SK-N-MC (cell line): Measurements from ENCODE around the gene KCNQ1.

Experiments
- DNase-seq: peaks from one replicate; pipeline ENCODE4 v3.0.0-alpha.2; 2011; ENCODE audit warnings: low read depth, low spot score
- H3K27ac ChIP-seq: fragments of 200-600 bp; sonication (generic); 2 replicates; pipeline ENCODE4 v1.5.1; 2016; ENCODE audit warnings: mixed run types
- H3K36me3 ChIP-seq: fragments of 200-600 bp; sonication (generic); 2 replicates; pipeline ENCODE4 v1.6.1; 2017; ENCODE audit warnings: antibody characterized with exemption, low read length, mixed read lengths; ENCODE audit not compliant: insufficient read depth
- H3K4me3 ChIP-seq: fragments of 200-600 bp; sonication (generic); 2 replicates; pipeline ENCODE4 v1.5.1; 2016
- H3K9ac ChIP-seq: fragments of 200-600 bp; sonication (generic); 2 replicates; pipeline ENCODE4 v1.8.0; 2017; ENCODE audit warnings: mixed run types, mixed read lengths; ENCODE audit not compliant: insufficient read length
- H3K9me3 ChIP-seq: fragments of 200-600 bp; sonication (generic); 2 replicates; pipeline ENCODE4 v1.6.1; 2017; ENCODE audit warnings: low read depth, mild to moderate bottlenecking, antibody characterized with exemption, low read length, moderate library complexity, mixed read lengths
- EZH2 ChIP-seq: fragments of 200-600 bp; sonication (generic); IDR thresholded peaks from one replicate; pipeline ENCODE4 v1.6.1; 2017; ENCODE audit warnings: antibody characterized with exemption
- FOXP2 ChIP-seq: optimal IDR thresholded peaks from 2 replicates; pipeline ENCODE3; 2011; ENCODE audit warnings: mild to moderate bottlenecking, moderate library complexity; ENCODE audit not compliant: insufficient read depth; ENCODE audit errors: extremely low read length, control extremely low read depth
- POLR2AphosphoS5 ChIP-seq: IDR thresholded peaks from 2 replicates; pipeline ENCODE4 v1.6.1; 2012; ENCODE audit warnings: mild to moderate bottlenecking, low read depth, low read length, borderline replicate concordance

Gene KCNQ1

DNA sequence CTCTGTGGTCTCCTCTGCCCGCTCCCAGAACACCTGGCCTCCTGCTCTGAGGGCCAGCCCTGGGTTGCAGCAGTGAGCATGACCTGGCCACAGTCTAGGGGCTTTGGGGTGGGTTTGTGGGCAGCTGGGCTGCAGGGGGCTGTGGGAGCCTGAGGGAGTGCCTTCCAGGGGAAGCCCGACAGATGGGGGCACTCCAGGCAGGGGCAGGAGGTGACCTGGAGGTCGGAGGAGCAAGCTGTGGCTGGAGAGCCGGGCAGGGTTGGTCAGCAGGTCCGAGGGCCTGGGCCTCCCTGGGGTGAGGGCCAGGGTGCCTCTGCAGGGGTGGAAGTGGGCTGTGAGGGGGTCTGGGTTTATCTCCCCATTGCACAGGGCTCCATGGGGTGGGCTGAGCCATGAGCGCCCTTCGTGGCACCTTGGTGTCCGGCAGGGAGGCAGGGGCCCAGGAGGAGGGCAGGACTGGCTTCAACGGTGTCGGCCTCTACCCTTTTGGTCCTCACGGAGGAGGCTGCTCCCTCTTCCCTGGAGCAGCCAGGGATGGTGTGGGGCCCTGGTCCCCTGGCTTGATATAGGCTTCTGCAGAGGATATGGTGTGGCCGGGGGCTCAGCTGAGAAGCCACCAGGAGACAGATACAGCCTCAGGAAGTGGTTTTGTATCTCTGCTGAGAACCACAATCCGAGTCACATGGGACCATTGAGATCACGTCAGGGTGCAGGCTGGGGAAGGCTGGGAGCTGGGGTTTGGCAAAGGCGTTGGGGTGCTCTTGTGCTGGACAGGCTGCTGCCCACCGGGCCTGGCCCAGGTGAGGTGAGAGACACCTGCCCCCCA is 22.3 kb downstream of the KCNQ1 start:
- no peak for DNase-seq
- Histone ChIP-seq H3K36me3 (no peaks in the 10 kb centered on the region), H3K9ac (no peak overlapping the region), H3K4me3 (no peak overlapping the region), H3K9me3 (no peaks in the 10 kb centered on the region), H3K27ac (no peak overlapping the region)
- no peak for TF ChIP-seq POLR2AphosphoS5
- no peak for TF ChIP-seq EZH2
- no peak for TF ChIP-seq FOXP2

DNA sequence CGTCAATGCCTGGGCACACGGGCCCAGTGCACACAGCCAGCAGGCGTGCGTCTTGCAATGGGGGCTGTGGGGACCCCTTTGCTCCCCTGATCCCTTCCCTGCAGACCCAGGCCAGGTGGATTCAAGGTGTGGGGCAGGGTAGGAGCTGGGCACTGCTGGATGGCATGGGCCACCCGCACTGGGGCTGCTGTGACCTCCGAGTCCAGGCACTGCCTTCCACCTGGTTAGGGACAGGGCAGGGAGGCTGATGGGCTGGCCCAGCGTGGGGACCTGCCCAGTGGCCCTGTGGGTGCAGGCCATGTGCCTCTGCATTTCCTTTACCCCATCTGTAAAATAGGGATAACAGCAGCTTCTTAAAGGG is 22.9 kb downstream of the KCNQ1 start:
- H3K4me3 ChIP-seq = no peak overlapping the region
- H3K36me3 ChIP-seq = no peaks in the 10 kb centered on the region

DNA sequence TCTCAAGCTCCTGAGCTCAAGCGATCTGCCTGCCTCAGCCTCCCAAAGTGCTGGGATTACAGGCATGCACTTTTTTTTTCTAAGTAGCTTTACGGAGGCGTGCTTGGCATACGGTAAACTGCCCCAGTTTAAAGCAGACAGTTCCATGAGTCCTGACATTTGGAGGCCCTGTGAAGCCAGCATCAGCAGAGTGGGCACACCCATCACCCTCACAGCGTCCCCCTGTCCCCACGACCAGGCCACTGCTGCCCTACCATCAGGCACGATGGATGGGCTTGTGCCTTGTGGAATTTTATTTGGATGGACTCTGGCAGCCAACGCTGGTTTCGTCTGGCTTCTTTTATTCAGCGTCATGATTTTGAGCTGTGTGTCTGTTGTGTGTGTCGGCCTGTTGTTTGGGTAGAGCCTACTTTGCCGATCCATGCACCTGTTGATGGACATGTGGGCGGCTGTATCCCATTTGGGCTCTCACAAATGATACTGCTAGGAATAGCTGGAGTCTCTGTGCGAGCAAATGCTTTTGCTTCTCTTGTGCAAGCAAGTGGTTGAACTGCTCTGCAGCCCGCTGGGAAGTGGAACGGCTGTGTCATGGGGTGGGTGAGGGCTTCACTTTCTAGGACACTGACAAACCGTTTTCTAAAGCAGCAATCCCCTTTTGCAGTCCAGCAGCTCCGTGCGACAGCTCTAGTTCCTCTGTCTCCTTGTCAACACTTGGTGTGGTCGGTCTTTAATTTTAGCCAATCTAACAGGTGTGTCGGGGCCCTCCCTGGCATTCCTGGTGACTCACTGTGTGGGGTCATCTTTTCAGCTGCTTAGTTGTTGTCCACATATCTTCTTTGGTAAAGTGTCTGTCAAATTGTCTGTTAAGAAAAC is 23.8 kb downstream of the KCNQ1 start:
- no peak overlapping the region for H3K9ac ChIP-seq
- no peaks in the 10 kb centered on the region for H3K36me3 ChIP-seq
- H3K9me3 ChIP-seq = no peaks in the 10 kb centered on the region
- no peak overlapping the region for H3K27ac ChIP-seq
- no peak overlapping the region for H3K4me3 ChIP-seq
- no peak for DNase-seq
- TF ChIP-seq EZH2 (no peak), POLR2AphosphoS5 (no peak), FOXP2 (no peak)

More for the DNA sequence above, 22.9 kb downstream of the KCNQ1 start:
- DNase-seq = no peak
- TF ChIP-seq EZH2 (no peak), FOXP2 (no peak), POLR2AphosphoS5 (no peak)
- Histone ChIP-seq H3K9me3 (no peaks in the 10 kb centered on the region), H3K27ac (no peak overlapping the region), H3K9ac (no peak overlapping the region)

DNA sequence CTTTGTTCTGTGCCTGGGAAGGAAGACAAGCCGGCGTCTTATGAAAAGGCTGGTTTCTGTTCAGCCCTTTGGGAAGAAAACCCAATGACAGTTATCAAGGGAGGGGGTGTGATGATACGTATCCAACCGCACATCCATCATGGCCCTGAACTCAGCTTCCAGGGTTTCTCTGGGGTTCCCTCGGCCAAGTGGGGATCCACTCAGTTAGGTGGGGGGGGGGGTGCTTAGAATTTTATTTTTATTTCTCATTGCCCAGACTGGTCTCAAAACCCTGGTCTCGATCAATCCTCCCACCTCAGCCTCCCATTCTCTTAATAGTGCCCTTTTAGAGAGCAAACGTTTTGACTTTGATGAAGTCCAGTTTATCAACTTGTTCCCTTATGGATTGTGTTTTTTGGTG is 25.7 kb downstream of the KCNQ1 start:
- DNase-seq = no peak
- H3K36me3 ChIP-seq = no peaks in the 10 kb centered on the region
- H3K9me3 ChIP-seq = no peaks in the 10 kb centered on the region
- TF ChIP-seq FOXP2 (no peak), POLR2AphosphoS5 (no peak), EZH2 (no peak)
- H3K27ac ChIP-seq = no peak overlapping the region
- no peak overlapping the region for H3K4me3 ChIP-seq
- H3K9ac ChIP-seq = no peak overlapping the region

DNA sequence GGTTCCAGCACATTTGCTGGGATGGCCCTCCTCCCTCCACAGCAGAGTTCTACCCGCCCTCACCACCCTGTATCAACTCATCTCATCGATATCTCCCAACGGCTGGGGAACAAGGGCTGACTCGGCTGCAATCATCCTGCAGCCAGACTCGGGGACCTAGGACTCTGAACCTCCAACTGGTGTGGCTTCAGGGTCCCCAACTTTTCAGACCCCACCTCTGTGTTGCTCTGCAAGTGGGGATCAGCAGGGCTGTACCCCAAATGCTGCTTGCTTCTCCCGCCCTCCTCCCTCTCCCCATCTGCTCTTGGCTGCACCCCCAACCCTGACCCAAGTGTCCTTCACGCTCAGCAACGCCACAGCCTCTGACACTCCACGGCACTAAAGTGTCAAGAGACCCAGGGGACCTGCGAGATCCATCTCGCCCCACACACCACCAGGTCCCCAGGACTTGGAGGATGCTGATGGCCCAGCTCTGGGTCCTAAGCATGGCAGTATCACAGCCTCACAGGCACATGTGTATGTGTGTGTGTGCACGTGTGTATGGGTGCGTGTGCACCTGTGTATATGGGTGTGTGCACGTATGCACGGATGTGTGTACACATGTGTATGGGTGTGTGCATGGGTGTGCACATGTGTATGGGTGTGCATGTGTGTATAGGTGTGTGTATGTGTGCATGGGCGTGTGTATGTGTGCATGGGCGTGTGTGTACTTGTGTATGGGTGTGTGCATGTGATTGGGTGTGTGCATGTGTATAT is 26.4 kb downstream of the KCNQ1 start:
- H3K4me3 ChIP-seq = no peak overlapping the region
- no peak overlapping the region for H3K9ac ChIP-seq
- DNase-seq = no peak
- TF ChIP-seq FOXP2 = no peak
- no peak for TF ChIP-seq EZH2
- TF ChIP-seq POLR2AphosphoS5 = no peak
- no peaks in the 10 kb centered on the region for H3K9me3 ChIP-seq
- no peaks in the 10 kb centered on the region for H3K36me3 ChIP-seq
- no peak overlapping the region for H3K27ac ChIP-seq

DNA sequence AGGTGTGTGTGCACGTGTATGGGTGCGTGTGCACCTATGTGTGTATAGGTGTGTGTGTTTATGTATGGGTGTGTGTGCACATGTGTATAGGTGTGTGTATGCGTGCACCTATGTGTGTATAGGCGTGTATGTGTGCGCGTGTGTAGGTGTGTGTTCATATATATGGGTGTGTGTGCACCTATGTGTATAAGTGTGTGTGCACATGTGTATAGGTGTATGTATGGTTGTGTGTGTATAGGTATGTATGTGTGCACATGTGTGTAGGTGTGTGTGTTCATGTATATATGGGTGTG is 26.9 kb downstream of the KCNQ1 start:
- no peaks in the 10 kb centered on the region for H3K9me3 ChIP-seq
- no peak overlapping the region for H3K9ac ChIP-seq
- no peak for DNase-seq
- no peaks in the 10 kb centered on the region for H3K36me3 ChIP-seq
- H3K27ac ChIP-seq = no peak overlapping the region
- TF ChIP-seq FOXP2 = no peak
- no peak for TF ChIP-seq EZH2
- TF ChIP-seq POLR2AphosphoS5 = no peak
- no peak overlapping the region for H3K4me3 ChIP-seq

DNA sequence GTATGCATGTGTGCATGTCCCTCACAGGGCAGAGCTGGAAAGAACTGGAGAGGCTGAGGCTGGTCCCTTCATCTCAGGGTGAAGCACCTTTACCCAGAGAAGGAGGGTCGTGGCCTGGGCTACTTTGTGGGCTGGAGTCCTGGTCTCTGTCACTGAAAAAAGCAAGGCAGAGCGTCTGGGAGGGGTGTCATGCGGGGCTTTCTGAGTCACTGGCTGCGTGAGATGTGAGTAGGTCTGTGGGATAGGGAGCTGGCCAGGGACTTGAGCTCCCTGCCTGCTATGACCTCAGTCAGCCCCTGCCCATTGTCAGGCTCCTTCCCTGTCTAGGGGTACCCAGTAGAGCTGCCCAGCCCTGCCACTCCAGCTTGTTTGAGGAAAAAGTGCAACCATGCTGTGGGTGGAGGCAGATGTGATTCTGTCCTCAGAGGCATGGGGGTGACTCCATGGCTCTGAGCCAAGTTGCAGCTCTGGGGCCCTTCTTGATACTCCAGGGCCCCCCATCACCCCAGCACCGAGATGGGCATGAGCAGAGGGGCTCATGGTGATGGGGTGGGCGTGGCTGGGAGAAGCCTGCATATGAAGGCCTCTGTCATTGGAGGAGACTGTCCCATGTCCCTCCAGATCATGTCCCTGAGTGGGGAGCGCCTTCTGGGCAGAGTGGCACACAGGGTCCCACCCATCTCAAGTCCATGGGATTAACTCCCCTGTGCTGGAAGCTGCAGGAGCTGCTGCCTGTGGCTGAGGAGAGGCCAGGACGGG is 27.8 kb downstream of the KCNQ1 start:
- no peak overlapping the region for H3K9ac ChIP-seq
- H3K27ac ChIP-seq = no peak overlapping the region
- no peak for DNase-seq
- no peaks in the 10 kb centered on the region for H3K9me3 ChIP-seq
- TF ChIP-seq POLR2AphosphoS5 (no peak), FOXP2 (no peak), EZH2 (no peak)
- no peak overlapping the region for H3K4me3 ChIP-seq
- no peaks in the 10 kb centered on the region for H3K36me3 ChIP-seq
